PFSK-1 (cell line): ENCODE results near the gene GABBR2.

Source experiments
- FOXP2 ChIP-seq: optimal IDR thresholded peaks from 2 replicates; pipeline ENCODE3; 2011; ENCODE audit warnings: borderline replicate concordance, control low read depth, inconsistent platforms; ENCODE audit not compliant: insufficient read depth; ENCODE audit errors: extremely low read length, extremely low read depth
- POLR2AphosphoS5 ChIP-seq: IDR thresholded peaks from 2 replicates; pipeline ENCODE4 v1.6.1; 2012; ENCODE audit warnings: low read depth, mild to moderate bottlenecking, control low read depth, low read length, moderate library complexity
- SIN3A ChIP-seq: IDR thresholded peaks from 2 replicates; pipeline ENCODE4 v1.6.1; 2012; ENCODE audit warnings: mild to moderate bottlenecking, low read length, moderate library complexity, borderline replicate concordance; ENCODE audit not compliant: insufficient read depth
- TAF1 ChIP-seq: IDR thresholded peaks from 2 replicates; pipeline ENCODE4 v1.6.1; 2012; ENCODE audit warnings: low read length, control low read depth, borderline replicate concordance; ENCODE audit not compliant: insufficient read depth
- TF ChIP-seq, protein P1 (sequence below), 2 experiments: IDR thresholded peaks; 2 replicates each; pipeline versions ENCODE4 v1.6.1 to v1.8.0; 2011 to 2012; ENCODE audit warnings: low read depth in 2 of 2, low read length in 2 of 2, control low read depth in 1 of 2, inconsistent platforms in 1 of 2, mild to moderate bottlenecking in 1 of 2, moderate library complexity in 1 of 2; ENCODE audit not compliant: insufficient read depth in 1 of 2

DNA sequence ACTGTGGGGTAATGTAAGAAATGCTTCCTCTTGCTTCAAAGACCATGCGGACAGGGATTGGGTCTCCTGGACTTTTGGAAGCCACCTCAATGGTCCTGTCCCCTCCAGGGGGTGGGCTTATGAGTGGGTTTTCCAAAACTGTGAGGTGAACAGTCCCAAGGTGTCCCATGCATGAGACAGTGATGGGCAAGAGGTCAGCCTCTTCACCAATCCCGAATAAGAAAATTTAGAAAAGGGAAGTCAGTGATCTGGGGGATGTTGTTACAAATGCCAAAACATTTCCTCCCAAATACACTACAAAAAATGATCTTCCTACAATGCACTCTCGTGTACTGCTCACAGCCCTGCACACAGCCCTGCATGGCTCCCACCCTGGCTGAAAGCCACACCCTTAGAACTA, 237.6 kb downstream of the GABBR2 start:
- TF ChIP-seq POLR2AphosphoS5 (no peak), SIN3A (no peak), FOXP2 (no peak), TAF1 (no peak)
- TF ChIP-seq, protein P1, sequence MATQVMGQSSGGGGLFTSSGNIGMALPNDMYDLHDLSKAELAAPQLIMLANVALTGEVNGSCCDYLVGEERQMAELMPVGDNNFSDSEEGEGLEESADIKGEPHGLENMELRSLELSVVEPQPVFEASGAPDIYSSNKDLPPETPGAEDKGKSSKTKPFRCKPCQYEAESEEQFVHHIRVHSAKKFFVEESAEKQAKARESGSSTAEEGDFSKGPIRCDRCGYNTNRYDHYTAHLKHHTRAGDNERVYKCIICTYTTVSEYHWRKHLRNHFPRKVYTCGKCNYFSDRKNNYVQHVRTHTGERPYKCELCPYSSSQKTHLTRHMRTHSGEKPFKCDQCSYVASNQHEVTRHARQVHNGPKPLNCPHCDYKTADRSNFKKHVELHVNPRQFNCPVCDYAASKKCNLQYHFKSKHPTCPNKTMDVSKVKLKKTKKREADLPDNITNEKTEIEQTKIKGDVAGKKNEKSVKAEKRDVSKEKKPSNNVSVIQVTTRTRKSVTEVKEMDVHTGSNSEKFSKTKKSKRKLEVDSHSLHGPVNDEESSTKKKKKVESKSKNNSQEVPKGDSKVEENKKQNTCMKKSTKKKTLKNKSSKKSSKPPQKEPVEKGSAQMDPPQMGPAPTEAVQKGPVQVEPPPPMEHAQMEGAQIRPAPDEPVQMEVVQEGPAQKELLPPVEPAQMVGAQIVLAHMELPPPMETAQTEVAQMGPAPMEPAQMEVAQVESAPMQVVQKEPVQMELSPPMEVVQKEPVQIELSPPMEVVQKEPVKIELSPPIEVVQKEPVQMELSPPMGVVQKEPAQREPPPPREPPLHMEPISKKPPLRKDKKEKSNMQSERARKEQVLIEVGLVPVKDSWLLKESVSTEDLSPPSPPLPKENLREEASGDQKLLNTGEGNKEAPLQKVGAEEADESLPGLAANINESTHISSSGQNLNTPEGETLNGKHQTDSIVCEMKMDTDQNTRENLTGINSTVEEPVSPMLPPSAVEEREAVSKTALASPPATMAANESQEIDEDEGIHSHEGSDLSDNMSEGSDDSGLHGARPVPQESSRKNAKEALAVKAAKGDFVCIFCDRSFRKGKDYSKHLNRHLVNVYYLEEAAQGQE (IDR thresholded peaks at IDR 0.05; ENCODE audit: insufficient read depth in 1 of 2, low read depth in 2 of 2, low read length in 2 of 2) = no peak
